HG03460 (cell line): Measurements from ENCODE around the gene EPHB6.
A peak's percentile ranks its signal among the peaks of the same experiment; 100 is the strongest.

Experiments
- ATAC-seq: cut with Tn5 transposase; IDR thresholded peaks from one replicate; pipeline ENCODE4 v1.9.1; 2021; ENCODE audit not compliant: unreplicated experiment

The EPHB6 gene

GRCh38 chr7:142876236-142876960 is 21.5 kb downstream of the EPHB6 start:
- no peak for ATAC-seq

- no peak for ATAC-seq
Measured at GRCh38 chr7:142876991-142877910, 22.4 kb downstream of the EPHB6 start.

- ATAC-seq: no peak
Measured at GRCh38 chr7:142878315-142878714, 23.4 kb downstream of the EPHB6 start.

- ATAC-seq: no peak
Measured at GRCh38 chr7:142879060-142879459, 24.2 kb downstream of the EPHB6 start.

GRCh38 chr7:142880876-142881505 is 26.1 kb downstream of the EPHB6 start:
- ATAC-seq: peak; percentile 64

GRCh38 chr7:142881586-142882337 is 26.9 kb downstream of the EPHB6 start:
- ATAC-seq: no peak

GRCh38 chr7:142882338-142882678 is 27.4 kb downstream of the EPHB6 start:
- no peak for ATAC-seq

- ATAC-seq: no peak
Measured at GRCh38 chr7:142883145-142883544, 28.3 kb downstream of the EPHB6 start.

GRCh38 chr7:142883571-142884285 is 28.9 kb downstream of the EPHB6 start:
- no peak for ATAC-seq

GRCh38 chr7:142884286-142884640 is 29.4 kb downstream of the EPHB6 start:
- no peak for ATAC-seq

GRCh38 chr7:142885311-142886230 is 30.7 kb downstream of the EPHB6 start, which contains the start of gene TRPV6:
Gene TRPV6 (minus strand): TSS chr7:142885745.
- ATAC-seq: no peak

GRCh38 chr7:142886866-142887265 is 32.0 kb downstream of the EPHB6 start:
- ATAC-seq: no peak

- no peak for ATAC-seq
Measured at GRCh38 chr7:142887282-142888015, 32.6 kb downstream of the EPHB6 start.

GRCh38 chr7:142889816-142890215 is 34.9 kb downstream of the EPHB6 start:
- ATAC-seq: no peak

GRCh38 chr7:142890874-142891485 is 36.1 kb downstream of the EPHB6 start:
- no peak for ATAC-seq

GRCh38 chr7:142891490-142892082 is 36.7 kb downstream of the EPHB6 start:
- ATAC-seq: no peak

- ATAC-seq: no peak
Measured at GRCh38 chr7:142892951-142893350, 38.1 kb downstream of the EPHB6 start.
